GM18873 (cell line): ENCODE results near the gene BRAT1.

Experiments
- ATAC-seq: cut with Tn5 transposase; IDR thresholded peaks from one replicate; pipeline ENCODE4 v1.9.1; 2021; ENCODE audit warnings: mild to moderate bottlenecking, moderate library complexity, moderate number of reproducible peaks; ENCODE audit not compliant: unreplicated experiment, low FRiP score

The BRAT1 gene

DNA sequence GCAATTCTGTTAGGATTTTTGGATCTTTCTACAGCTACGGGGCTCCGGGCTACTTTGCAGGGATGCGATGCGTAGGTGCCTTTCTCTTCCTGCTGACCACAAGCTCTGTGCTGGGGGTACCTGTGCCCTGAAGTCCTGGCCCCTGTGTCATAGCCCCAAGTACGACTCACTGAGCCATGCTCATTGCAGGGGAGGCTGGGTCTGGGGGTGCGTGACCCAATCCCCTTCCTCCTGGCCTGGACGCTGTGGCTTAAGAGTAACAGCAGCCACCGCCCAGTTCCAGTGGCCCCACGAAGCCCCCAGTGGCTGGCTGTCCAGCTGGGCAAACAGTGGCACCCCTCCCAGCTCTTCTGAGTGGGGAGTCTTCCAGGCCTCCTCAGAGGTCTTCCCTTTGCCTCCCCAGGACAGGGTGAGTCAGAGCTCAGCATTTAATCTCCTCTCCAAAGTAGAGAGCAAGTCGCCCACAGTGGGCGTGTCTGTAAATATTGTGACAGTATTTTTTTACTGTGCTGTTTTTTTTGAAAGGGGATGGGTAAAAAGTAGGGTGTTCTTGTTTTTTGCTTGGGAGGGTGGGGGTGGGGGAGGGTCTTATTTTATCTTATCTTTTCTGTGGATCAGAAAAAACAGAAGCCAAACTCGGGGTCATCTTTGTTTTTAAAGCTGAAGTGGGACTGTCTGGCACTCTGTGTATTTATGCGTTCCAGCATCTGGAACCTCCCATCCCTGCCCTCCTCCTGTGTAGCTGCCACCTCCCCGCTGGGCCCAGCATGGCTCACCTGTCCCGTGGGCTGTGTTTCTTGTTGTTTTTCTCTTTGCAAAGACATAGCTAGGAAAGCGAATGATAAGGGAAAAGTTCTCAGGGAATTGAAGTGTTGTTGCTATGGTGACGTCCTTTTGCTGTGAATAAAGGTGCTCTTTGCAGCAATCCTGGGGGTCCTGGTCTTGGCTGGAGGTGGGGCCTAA, 27.5 kb downstream of the BRAT1 start:
- ATAC-seq: no peak

DNA sequence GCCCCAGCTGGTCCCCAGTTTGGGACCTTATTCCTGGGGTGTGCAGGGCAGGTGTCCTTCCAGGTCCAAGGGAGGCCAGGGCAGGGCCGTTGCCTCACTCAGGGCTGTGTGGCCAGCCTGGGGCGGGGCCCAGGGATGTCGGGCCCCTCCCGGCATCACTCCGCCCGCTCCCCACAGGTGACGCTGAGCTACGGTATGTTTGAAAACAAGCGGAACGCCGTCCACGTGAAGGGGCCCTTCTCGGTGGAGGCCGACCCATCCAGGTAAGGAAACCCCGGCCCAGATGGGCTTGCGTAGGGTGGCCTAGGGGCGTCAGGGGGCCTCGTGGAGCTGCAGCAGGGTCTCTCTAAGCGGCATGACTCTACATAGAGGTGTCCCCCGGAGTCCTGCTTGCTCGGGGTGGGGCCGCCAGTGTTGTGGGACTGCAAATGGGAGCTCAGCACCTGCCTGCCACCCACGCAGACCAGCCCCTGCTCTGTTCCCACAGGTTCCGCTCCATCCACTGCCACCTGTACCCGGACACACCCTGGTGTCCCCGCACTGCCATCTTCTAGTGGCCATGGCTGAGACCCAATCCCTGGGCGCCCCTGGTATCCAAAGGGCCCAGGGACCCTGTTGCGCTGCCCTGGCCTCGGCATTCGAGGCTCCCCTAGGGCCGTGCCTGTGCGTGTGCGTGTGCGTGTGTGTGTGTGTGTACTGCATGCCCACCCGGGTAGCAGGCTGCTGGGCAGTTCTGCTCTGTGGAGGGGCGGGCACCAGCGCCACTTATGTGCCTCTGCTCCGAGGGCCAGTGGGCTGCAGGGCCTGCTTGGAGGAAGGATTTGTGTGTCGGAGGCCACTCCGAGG, 28.4 kb downstream of the BRAT1 start:
- no peak for ATAC-seq

DNA sequence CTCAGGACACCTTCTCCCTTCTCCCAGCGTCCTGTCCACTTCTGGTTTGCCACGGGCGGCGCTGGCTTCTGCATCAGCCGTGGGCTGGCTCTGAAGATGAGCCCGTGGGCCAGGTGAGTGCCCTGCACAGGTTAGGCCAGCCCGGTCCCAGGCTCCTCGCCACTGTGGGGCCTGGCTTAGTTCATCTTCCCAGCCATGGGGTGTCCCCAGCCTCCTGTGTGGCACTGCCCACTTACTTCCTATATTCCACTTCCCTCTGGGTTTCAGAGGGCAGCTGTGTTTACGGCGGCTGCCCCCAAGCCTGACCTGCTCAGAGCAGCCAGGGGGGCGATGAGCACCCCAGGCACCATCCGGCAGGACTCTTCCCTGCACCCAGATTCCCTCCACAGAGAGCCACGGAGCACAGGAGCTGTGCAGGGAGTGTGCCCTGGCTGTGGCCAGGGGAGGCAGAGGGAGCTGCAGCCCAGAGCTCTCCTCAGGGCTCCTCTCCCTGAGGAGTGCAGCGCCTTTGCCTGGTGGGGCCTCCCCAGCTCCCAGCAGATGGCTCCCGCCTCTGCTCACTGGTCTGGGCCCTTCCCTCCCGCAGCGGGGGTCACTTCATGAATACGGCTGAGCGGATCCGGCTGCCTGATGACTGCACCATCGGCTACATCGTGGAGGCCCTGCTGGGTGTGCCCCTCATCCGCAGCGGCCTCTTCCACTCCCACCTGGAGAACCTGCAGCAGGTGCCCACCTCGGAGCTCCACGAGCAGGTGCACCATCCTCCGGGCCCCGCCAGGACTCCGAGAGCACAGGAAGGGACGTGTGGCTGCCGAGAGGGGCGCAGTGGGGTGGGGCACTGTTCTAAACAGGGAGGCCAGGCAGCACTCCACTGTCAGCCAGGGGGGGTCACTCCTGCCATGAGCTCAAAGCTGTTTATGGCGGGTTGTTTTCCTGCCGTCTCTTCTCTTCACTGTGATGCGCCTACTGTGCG, 29.4 kb downstream of the BRAT1 start:
- no peak for ATAC-seq

DNA sequence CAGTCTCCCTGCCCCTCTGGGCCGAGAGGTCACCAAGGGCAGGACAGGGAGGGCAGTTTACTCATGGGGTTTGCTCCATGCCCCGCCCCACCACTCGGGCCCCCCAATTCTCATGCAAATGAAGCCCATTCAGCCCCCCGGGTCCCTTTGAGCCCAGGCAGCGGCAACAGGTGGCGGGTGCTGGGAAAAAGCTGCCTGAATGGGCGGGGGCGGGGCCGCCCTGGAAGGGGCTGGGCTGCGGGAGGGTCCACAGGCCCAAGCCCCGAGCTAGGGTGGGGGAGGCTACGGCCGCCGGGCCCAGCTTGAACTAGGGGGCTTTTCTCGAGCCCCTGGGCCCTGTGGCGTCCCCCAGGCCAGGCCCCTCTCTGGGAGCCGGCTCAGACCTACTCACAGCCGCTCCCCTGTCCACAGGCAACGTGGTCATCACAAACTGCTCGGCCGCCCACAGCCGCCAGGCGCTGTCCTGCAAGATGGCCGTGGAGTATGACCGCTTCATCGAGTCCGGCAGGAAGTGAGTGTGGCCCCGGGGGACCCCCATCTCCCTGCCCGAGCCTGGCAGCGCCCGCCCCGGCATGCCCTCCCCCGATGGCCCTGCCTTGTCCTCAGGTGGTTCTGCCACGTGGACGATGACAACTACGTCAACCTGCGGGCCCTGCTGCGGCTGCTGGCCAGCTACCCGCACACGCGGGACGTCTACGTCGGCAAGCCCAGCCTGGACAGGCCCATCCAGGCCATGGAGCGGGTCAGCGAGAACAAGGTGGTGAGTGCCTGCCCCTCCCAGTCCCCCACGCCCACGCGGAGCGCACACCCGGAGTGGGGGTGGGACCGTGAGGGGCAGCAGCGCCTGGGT, 30.3 kb downstream of the BRAT1 start:
- no peak for ATAC-seq

DNA sequence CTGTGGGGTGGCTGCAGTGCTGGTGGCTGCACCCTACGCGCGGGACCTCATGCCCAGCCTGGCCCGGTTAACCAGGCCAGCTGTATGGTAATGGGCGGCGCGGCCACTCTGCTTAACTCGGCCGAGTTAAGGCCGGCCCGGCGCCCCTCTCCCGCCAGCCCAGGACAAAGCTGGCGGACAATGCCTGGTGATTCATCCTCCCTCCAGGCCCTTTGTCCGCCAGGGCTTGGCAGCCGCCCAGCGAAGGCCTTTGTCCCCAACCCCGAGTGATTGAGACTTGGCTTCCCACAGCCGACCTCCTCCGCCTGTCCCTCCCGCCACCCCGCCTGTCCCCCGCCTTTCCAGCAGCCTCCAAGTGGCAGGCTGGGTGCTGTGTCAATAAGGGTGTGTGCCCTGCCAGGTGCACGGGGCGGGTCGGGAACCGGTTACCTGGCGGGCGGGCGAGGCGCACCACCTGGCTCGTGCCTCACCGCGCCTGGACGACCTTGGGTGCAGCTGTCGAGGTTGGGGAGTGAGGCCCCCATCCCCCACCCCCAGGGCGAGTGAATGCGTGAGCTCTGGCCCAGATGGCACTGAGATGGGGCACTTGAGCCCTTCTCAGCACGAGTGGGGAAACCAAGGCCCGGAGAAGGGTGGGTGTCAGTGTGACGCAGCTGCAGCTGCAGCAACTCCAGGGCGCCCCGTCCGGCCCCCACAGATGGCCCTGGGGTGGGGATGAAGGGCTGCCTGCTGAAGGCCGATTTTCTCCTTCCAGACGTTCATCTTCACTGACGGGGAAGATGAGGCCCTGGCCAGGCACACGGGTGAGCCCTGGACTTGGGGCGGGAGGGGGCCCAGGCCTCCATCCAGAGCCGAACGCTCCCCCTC, 31.1 kb downstream of the BRAT1 start:
- ATAC-seq: no peak

DNA sequence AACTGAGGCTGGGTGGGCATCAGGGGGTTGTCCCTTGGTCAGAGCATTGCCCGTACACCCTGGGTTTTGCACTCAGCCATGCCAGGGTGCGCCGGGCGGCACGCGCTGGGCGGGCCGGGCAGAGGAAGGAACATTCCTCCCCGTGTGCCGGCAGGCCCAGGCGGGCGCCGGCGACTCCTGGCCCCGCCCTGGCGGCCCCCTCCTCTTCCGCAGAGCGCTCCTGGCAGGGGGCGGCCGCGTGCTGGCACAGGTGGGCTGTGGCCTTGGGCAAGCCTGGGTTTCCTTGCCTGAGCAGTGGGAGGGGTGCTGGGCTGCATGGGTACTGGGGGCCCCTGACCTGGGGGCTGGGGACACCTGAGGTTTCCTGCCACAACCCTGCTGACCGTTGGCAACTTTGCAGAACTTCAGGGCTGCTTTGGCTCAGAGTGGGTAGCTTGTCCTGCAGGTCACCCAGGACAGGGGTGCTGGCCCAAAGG, 31.8 kb downstream of the BRAT1 start:
- ATAC-seq: no peak

DNA sequence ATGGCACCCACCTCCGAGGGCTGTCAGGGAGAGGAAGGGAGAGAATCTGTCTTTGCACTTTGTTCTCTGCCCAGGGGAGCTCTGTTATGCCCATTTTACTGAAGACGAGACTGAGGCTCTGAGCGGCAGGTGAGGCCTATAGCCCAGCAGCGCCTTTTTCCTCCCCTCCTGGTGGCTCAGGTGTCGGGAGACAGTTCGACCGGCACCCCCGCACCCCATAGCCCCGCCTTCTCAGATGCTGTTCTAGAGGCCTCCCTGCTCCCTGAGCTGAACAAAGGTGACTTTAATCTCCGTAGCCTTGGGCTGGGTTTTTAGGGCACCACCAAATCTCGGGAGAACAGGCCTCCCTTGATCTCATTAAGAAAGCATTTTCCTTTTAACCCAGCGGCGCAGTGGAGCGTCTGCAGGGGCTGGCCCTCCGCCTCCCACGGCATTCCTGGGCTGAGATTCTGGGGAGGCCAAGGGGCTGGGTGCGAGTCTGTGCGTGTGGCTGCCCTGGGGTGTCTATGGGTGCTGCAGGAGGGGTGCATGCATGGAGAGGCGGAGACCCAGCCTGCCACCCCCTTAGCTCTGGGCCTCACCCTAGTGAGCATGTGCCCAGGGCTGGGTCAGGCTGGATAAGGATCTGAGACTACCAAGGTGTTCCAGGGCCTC, 32.4 kb downstream of the BRAT1 start:
- ATAC-seq: no peak

DNA sequence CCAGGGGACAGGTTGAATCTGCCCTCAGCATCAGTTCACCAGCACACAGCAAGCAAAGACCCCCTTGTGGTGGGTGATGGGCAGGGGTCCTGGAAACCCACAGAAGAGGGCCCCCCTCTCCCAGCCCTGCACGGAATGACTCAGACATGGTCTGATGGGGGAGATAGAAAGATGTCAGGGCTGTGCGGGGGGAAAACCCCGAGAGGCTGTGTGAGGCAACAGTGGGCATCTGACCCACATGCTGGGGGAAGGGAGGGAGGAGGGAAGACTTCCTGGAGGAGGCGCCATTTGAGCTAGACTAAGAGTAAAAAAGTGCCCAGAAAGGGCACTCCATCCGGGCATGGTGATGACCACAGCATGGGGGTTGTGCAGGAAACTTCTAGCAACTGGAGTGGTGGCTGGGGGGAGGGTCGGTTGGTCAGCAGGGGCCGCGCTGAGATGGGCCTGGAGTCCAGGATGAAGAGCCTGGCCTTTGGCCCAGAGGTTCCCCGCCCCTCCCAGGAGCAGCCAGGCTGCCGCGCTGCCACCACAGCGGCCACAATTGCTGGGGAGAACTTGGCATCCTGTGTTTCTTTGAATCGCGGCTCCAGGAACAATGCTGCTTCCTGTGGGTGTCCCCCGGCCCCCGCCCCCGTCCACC, 33.3 kb downstream of the BRAT1 start:
- no peak for ATAC-seq

- ATAC-seq: no peak
Observed at GRCh38 chr7:2521341-2521745, 34.0 kb downstream of the BRAT1 start.

DNA sequence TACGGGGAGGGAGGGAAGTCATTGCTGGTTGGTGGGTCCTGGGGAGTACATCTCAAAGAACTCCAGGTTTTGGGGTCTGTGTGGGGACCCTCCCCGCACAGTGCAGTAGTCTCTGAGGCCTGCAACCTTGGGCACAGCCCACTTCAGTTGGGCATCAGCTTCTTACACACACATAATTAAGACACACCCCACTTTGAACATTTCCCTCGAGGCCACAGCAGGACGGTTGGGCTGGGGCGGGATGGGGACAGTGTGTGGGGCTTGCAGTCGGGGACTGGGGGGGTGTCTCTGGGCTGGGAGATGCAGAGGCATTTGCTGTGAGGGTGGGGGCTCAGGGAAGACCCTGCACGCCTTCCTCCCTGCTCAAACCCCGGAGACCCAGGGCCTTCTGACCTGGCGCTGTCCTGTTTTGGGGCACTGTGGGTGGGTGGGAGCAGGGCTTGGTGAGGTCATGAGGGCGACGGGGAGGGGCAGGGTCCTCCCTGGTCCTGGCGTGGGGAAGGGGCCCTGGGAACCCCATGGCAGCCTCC, 34.5 kb downstream of the BRAT1 start:
- no peak for ATAC-seq

- ATAC-seq: no peak
Observed at GRCh38 chr7:2520131-2520760, 35.1 kb downstream of the BRAT1 start.

GRCh38 chr7:2519119-2519930, 36.0 kb downstream of the BRAT1 start, which contains the start of gene LFNG:
LFNG (plus strand) TSS chr7:2519774; CDS start chr7:2519862, 88 bp downstream.
- peak; percentile 61 for ATAC-seq

GRCh38 chr7:2518737-2519118, 36.6 kb downstream of the BRAT1 start:
- no peak for ATAC-seq

DNA sequence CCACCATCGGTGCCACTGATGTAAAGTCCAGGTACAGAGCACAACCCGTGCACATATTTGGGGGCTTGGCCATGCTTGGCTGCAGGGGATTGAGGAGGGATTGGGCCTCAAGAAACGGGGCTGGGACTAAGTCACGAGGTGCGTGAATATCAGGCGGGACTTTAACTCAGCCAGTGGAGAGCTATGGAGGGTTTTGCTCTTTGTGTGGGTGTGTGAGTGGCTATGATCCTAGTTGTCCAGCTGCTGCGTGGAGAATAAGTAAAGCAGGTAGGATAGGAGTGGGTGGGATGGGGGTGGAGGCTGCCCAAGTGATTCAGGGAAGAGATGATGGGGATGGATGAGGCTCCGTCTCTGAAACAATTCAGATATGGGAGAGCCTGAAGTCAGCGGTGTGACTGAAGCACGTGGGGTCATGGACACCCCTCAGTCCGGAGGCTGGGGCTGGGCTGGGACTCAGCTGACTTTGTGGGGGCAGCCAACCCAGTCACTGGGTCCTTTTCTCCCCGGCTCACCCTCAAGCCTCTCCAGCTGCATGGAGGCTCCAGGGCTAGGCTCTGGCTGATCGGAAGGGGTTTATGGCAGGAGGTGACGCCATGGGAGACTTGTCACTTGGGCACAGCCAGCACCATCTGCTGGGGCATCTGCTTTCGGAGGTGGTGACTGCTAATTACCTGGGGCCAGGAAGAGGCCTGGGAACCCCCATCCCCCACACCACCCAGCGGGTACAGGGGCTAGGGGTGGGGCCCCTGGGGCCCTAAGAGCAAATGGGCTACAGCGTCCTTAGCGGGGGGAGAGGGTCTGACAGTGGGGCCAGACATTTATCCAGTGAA, 37.4 kb downstream of the BRAT1 start:
- ATAC-seq: no peak

DNA sequence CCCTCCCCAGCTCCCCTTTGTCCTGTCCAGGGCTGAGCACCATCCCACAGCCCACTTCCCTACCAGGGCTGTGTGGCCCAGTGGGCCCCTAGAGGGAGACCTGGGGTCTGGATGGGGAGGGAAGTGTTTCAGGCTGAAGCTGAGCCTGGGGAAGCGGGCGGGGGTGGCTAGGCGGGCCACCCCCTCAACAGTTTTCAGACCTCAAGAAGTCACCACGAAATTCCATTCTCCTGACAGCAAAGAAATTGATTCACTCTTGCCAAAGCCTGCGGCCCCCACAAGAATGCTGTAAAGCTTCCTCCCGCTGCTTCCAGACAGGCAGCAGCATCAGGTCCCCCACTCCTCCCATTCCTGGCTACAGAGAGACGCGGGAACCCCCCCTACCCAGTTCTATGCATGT, 38.3 kb downstream of the BRAT1 start:
- ATAC-seq: no peak
